ENCODE data around the gene BABAM2.
"Not testable (repeated sequence)": the region's sequence is repeated elsewhere in the genome, so short reads cannot be mapped to it uniquely, and the experiment has no call there.

The BABAM2 gene

GRCh38 chr2:28367667-28368356 is 477.3 kb downstream of the BABAM2 start:
- peak; percentile 39 for DNase-seq

- DNase-seq = no peak
Measured at GRCh38 chr2:28368357-28368798, 477.8 kb downstream of the BABAM2 start.

GRCh38 chr2:28369358-28369757 is 478.8 kb downstream of the BABAM2 start:
- DNase-seq = no peak

GRCh38 chr2:28370354-28370753 is 479.8 kb downstream of the BABAM2 start:
- no peak for DNase-seq

- DNase-seq = not testable (repeated sequence)
Measured at GRCh38 chr2:28371728-28372127, 481.2 kb downstream of the BABAM2 start.

GRCh38 chr2:28373854-28374253 is 483.3 kb downstream of the BABAM2 start:
- DNase-seq = no peak

- no peak for DNase-seq
Measured at GRCh38 chr2:28374331-28374730, 483.8 kb downstream of the BABAM2 start.

GRCh38 chr2:28375236-28375635 is 484.7 kb downstream of the BABAM2 start:
- no peak for DNase-seq

- no peak for DNase-seq
Measured at GRCh38 chr2:28375742-28376631, 485.5 kb downstream of the BABAM2 start.

- DNase-seq = no peak
Measured at GRCh38 chr2:28377195-28377816, 486.8 kb downstream of the BABAM2 start.

GRCh38 chr2:28377984-28378678 is 487.6 kb downstream of the BABAM2 start:
- DNase-seq = peak; percentile 91

GRCh38 chr2:28378679-28379584 is 488.4 kb downstream of the BABAM2 start:
- peak; percentile 76 for DNase-seq

GRCh38 chr2:28380219-28380618 is 489.7 kb downstream of the BABAM2 start:
- no peak for DNase-seq

GRCh38 chr2:28381225-28382180 is 491.0 kb downstream of the BABAM2 start:
- peak; percentile 80 for DNase-seq

GRCh38 chr2:28382755-28383154 is 492.2 kb downstream of the BABAM2 start:
- DNase-seq = no peak

GRCh38 chr2:28387082-28387960 is 496.8 kb downstream of the BABAM2 start:
- DNase-seq = no peak
